GM10266 (cell line): ENCODE measurements around the gene LSAMP.

Experiments
- DNase-seq: peaks from one replicate; pipeline ENCODE4 v3.0.0; 2012; ENCODE audit errors: extremely low spot score
- TF ChIP-seq, protein P1 (sequence below): IDR thresholded peaks from 2 replicates; pipeline ENCODE4 v1.5.1; 2012; ENCODE audit warnings: mild to moderate bottlenecking, low read depth; ENCODE audit not compliant: control insufficient read depth, insufficient read depth; ENCODE audit errors: missing control alignments

The LSAMP gene

DNA sequence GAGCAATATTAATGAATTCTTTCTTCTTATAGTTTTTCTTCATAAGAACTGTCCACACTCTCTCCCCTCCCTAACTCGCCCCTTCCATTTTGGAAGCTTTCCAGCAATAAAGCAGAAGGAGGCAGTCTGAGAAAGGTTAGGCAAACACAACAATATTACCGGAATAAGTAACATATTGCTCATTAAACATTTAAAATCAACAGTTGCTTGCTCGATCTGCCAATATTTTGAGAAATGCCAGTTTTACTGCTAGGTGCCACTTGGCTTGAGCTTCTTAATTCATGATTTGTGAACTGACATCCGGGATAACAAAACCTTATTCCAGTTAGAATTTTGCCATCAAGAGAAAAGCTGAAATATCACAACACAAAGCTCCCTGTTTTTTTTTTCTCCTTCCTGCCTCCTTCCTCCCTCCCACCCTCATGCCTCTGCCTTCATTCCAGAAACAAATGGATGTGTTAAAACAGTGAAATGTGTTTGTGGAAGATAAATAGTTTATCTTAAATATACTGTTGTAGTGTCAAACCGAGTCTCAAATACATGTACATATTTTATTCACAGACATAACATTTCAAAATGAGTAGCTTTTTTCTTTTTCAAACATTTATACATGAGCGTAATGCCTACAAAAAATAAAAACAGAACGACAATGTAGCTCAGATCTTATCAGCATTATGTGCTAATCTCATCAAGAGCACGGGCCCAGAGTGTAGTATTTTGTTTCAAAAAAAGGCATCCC is 568.2 kb downstream of the LSAMP start:
- TF ChIP-seq, protein P1, sequence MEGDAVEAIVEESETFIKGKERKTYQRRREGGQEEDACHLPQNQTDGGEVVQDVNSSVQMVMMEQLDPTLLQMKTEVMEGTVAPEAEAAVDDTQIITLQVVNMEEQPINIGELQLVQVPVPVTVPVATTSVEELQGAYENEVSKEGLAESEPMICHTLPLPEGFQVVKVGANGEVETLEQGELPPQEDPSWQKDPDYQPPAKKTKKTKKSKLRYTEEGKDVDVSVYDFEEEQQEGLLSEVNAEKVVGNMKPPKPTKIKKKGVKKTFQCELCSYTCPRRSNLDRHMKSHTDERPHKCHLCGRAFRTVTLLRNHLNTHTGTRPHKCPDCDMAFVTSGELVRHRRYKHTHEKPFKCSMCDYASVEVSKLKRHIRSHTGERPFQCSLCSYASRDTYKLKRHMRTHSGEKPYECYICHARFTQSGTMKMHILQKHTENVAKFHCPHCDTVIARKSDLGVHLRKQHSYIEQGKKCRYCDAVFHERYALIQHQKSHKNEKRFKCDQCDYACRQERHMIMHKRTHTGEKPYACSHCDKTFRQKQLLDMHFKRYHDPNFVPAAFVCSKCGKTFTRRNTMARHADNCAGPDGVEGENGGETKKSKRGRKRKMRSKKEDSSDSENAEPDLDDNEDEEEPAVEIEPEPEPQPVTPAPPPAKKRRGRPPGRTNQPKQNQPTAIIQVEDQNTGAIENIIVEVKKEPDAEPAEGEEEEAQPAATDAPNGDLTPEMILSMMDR = no peak
- DNase-seq = no peak

DNA sequence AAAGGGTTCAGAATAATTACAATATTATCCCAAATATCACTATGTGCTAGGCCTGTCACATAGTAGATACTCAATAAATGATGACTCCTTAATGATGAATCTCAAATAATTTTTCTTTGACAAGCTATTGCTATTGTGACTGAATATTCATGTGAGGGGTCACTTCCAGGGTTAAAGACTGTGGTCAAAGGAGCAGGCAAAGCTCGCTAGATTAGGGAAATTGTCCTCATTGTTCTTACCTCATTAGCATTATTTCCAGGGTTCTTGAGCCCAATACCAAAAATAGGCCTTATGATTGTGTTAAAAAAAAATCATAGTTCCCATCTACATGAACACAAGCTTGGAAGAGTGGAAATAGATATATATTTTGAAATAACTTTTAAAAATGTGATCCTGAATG is 569.8 kb downstream of the LSAMP start:
- no peak for DNase-seq
- TF ChIP-seq, protein P1 = no peak

DNA sequence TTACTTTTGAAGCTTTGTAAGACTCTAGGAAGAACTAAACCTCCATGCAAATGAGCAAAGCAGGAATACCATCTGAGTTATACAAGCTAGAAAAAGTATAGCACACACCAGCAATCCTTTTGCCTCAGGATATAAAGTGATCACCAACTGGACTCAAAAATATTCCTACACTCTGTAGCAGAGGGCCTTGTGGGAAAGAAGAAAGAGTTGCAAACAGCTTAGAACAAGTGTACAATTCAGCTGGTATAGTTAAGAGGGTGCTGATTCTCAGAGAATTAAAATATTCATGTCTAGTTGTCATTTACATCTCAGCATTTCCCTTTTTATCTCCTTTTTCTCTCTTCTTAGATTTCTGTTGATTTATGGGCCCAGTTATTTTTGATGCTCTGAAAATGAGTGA is 573.6 kb downstream of the LSAMP start:
- no peak for DNase-seq

DNA sequence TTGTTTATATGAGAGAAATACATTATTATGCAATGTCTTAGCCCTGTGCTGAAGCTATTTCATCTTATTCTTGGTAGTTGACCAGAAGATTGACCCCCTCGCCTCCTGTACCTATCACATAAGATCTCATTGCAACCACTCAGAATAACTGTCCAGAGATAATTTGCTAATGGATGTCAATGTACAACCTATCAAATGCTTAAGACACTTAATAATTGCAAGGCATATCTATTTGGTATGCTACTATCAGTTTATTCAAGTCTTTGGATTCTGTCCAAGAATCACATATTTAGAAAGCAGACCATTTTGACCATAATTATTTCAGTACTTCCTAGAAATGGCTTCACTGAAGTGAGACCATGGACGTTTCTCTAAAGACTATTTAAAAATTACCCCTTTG is 580.4 kb downstream of the LSAMP start:
- TF ChIP-seq, protein P1 = no peak
- DNase-seq = no peak

More for the DNA sequence above, 573.6 kb downstream of the LSAMP start:
- TF ChIP-seq, protein P1 = no peak

DNA sequence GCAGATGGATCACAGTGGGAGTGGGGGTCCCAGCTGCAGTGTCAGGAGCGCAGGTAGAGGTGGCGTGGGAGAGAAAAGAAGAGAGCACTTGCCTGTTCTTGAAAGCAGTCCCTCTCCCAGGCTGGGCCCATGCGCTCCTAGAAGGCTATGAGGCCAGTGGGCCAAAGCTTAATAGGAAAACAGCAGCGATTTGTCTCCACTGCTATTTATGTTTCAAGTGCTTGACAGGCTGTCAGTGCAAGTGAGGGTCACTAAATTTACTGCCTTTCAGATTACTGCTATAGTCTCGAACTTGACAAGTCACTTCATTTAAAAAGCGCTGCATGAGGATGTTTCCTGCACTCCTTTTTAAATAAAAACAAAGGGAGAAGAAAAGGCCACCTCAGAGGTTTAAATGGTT is 582.4 kb downstream of the LSAMP start:
- TF ChIP-seq, protein P1 = no peak
- DNase-seq = no peak

DNA sequence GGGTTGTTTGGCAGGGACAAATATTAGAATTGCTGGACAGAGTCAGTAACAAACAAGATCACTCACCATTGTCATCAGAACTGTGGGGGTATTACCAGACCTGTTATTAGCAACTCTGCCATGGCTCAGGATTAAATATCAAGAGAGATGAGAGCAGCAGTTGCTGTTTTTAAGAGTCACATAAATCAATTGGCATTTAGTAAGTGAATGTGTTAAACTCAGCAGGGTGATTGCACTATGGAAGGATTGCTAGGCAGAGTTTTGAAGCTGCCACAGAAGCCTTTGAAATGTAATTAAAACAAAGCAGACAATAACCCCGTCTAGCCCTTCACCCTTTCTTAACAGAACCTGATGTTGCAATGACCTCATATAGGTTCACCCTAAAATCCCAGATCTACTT is 583.2 kb downstream of the LSAMP start:
- DNase-seq = no peak
- TF ChIP-seq, protein P1 = no peak

DNA sequence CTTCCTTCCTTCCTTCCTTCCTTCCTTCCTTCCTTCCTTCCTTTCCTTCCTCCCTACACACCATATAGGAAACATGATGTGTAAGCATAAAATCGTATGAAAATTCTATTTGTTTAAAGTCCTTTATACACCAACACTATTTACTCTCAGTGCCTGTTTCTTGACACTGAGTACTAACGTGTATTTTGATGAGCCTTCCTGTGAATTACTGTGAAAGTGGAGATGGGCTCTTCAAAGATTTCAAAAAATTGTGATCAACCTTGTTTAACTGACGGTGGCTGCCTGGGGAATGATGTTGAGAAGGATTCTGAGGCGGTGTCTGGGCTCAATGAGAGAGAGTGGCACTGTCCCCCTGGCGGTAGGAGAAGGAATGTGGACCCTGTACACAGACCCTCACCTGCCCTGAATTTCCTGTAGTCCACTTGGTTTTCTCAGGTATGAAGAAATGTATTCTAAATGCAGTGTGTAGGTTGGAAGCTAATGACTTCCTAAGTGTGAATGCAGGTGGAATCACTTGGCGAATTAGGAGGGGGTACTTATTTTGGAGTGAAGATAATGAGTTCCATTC is 584.0 kb downstream of the LSAMP start:
- TF ChIP-seq, protein P1 = no peak
- DNase-seq = no peak
